Smooth muscle cell (in vitro differentiated cells): ENCODE measurements around the gene CADM1. TPM values are rescaled to one million over a fixed set of nuclear protein-coding genes. Genes with fewer than 3 reads are reported as not detected.

Source experiments
- DNase-seq: peaks from one replicate; lab custom pipeline; 2025; ENCODE audit not compliant: unreplicated experiment; lab: John Stamatoyannopoulos, UW
- H2AFZ ChIP-seq: fragments of 200-600 bp; sonication (generic); 2 replicates; pipeline ENCODE4 v1.6.0; 2016; ENCODE audit warnings: antibody characterized with exemption, low read depth, mild to moderate bottlenecking
- H3F3A ChIP-seq: fragments of 200-600 bp; sonication (generic); 2 replicates; pipeline ENCODE4 v1.6.0; 2017; ENCODE audit warnings: antibody characterized with exemption, low read depth
- H3K27ac ChIP-seq: fragments of 200-600 bp; sonication (generic); 2 replicates; pipeline ENCODE4 v1.5.1; 2016; ENCODE audit warnings: low read depth, mild to moderate bottlenecking
- H3K27me3 ChIP-seq: fragments of 200-600 bp; sonication (generic); 2 replicates; pipeline ENCODE4 v1.6.1; 2016; ENCODE audit warnings: low read depth, mild to moderate bottlenecking
- H3K36me3 ChIP-seq: fragments of 200-600 bp; sonication (generic); 2 replicates; pipeline ENCODE4 v1.5.1; 2016; ENCODE audit warnings: low read depth
- H3K4me1 ChIP-seq: fragments of 200-600 bp; sonication (generic); 2 replicates; pipeline ENCODE4 v1.5.1; 2016; ENCODE audit warnings: low read depth
- H3K4me2 ChIP-seq: fragments of 200-600 bp; sonication (generic); 2 replicates; pipeline ENCODE4 v1.6.0; 2016; ENCODE audit warnings: mild to moderate bottlenecking
- H3K4me3 ChIP-seq: fragments of 200-600 bp; sonication (generic); 2 replicates; pipeline ENCODE4 v1.5.1; 2016; ENCODE audit warnings: mild to moderate bottlenecking
- H3K79me2 ChIP-seq: fragments of 200-600 bp; sonication (generic); 2 replicates; pipeline ENCODE4 v1.6.0; 2016; ENCODE audit warnings: low read depth, mild to moderate bottlenecking
- H3K9ac ChIP-seq: fragments of 200-600 bp; sonication (generic); 2 replicates; pipeline ENCODE4 v1.6.0; 2016; ENCODE audit warnings: low read depth
- H3K9me3 ChIP-seq: fragments of 200-600 bp; sonication (generic); replicated peaks from 2 replicates; pipeline ENCODE4 v1.5.1; 2016; ENCODE audit warnings: low read depth
- H4K20me1 ChIP-seq: fragments of 200-600 bp; sonication (generic); 2 replicates; pipeline ENCODE4 v1.6.0; 2016; ENCODE audit warnings: low read depth
- CTCF ChIP-seq: fragments of 200-600 bp; sonication (generic); IDR thresholded peaks from 2 replicates; pipeline ENCODE4 v1.5.1; 2017; ENCODE audit warnings: borderline replicate concordance, mild to moderate bottlenecking, antibody characterized with exemption; ENCODE audit not compliant: insufficient read depth, poor library complexity, severe bottlenecking
- WGBS: methylation state at CpG from one replicate; pipeline ENCODE4 v1.1.7; 2016; ENCODE audit warnings: low lambda C conversion rate; 5-methylcytosine and 5-hydroxymethylcytosine counted together
- polyA plus RNA-seq: library from polyadenylated mRNA; unstranded; fragments of >200 nt; fragmentation: Nextera tagmentation; extraction: Ambion mirVana; gene quantifications from 2 replicates; pipeline ENCODE4 v1.2.1, GENCODE V29; 2016
- total RNA-seq: library from RNA; depleted of rRNA; stranded (reverse); fragments of >200 nt; gene quantifications from 2 replicates; pipeline ENCODE4 v1.2.3, GENCODE V29; 2014

CADM1 gene
- total and polyA plus RNA-seq, 2 experiments from 2014 or later: 158 to 167 TPM

- WGBS: 51% methylated on average over 4 of the region's 4 CpGs
- Histone ChIP-seq H3K79me2 (no peaks in the 10 kb centered on the region), H3K36me3 (no peaks in the 10 kb centered on the region), H3K9me3 (no peaks in the 10 kb centered on the region), H3K4me1 (peaks cover 6% of the 10 kb centered on the region), H4K20me1 (no peaks in the 10 kb centered on the region), H2AFZ (no peak overlapping the region), H3K4me3 (no peak overlapping the region), H3K9ac (no peak overlapping the region), H3K27ac (no peak overlapping the region), H3F3A (no peaks in the 10 kb centered on the region), H3K27me3 (no peaks in the 10 kb centered on the region), H3K4me2 (no peak overlapping the region)
- TF ChIP-seq CTCF: no peak
- no peak for DNase-seq
Measured at GRCh38 chr11:115530752-115531151, 26.5 kb upstream of the CADM1 start.

- no peak for TF ChIP-seq CTCF
- Histone ChIP-seq H3K4me2 (peak overlapping the region; percentile 31), H4K20me1 (no peaks in the 10 kb centered on the region), H3K27ac (no peak overlapping the region), H3K79me2 (no peaks in the 10 kb centered on the region), H3F3A (no peaks in the 10 kb centered on the region), H3K4me1 (peaks cover 6% of the 10 kb centered on the region), H3K9me3 (no peaks in the 10 kb centered on the region), H2AFZ (no peak overlapping the region), H3K4me3 (no peak overlapping the region), H3K27me3 (no peaks in the 10 kb centered on the region), H3K9ac (no peak overlapping the region), H3K36me3 (no peaks in the 10 kb centered on the region)
- DNase-seq: no peak
- 35% methylated on average over 6 of the region's 6 CpGs for WGBS
Measured at GRCh38 chr11:115528225-115528624, 24.0 kb upstream of the CADM1 start.

GRCh38 chr11:115527534-115528125 lies 23.4 kb upstream of the CADM1 start:
- no peaks in the 10 kb centered on the region for H3F3A ChIP-seq
- no peak for TF ChIP-seq CTCF
- WGBS: 64% methylated on average over 2 of the region's 2 CpGs
- peak overlapping the region; percentile 31 for H3K4me2 ChIP-seq
- no peak for DNase-seq
- H3K4me1 ChIP-seq: peaks cover 6% of the 10 kb centered on the region
- H3K9me3 ChIP-seq: no peaks in the 10 kb centered on the region
- no peaks in the 10 kb centered on the region for H4K20me1 ChIP-seq
- H3K9ac ChIP-seq: no peak overlapping the region
- no peaks in the 10 kb centered on the region for H3K79me2 ChIP-seq
- no peak overlapping the region for H2AFZ ChIP-seq
- no peak overlapping the region for H3K4me3 ChIP-seq
- H3K27me3 ChIP-seq: no peaks in the 10 kb centered on the region
- H3K27ac ChIP-seq: no peak overlapping the region
- no peaks in the 10 kb centered on the region for H3K36me3 ChIP-seq

- H3K27me3 ChIP-seq: no peaks in the 10 kb centered on the region
- H3K4me3 ChIP-seq: no peak overlapping the region
- TF ChIP-seq CTCF: no peak
- no peak overlapping the region for H3K4me2 ChIP-seq
- H2AFZ ChIP-seq: no peak overlapping the region
- H4K20me1 ChIP-seq: no peaks in the 10 kb centered on the region
- no peaks in the 10 kb centered on the region for H3F3A ChIP-seq
- no peaks in the 10 kb centered on the region for H3K9me3 ChIP-seq
- no peaks in the 10 kb centered on the region for H3K79me2 ChIP-seq
- H3K4me1 ChIP-seq: peaks cover 6% of the 10 kb centered on the region
- no peak for DNase-seq
- no peak overlapping the region for H3K27ac ChIP-seq
- no peak overlapping the region for H3K9ac ChIP-seq
- 92% methylated on average over 9 of the region's 9 CpGs for WGBS
- H3K36me3 ChIP-seq: no peaks in the 10 kb centered on the region
Measured at GRCh38 chr11:115525531-115526006, 21.4 kb upstream of the CADM1 start.
